Vagina (tissue), 2 donors: ENCODE data around the gene SYNDIG1. TPM values are rescaled to one million over a fixed set of nuclear protein-coding genes. Genes with fewer than 3 reads are reported as not detected.

Experiments
- DNase-seq, 2 donors: peaks; one replicate each; pipeline ENCODE4 v3.0.0-alpha.2; 2017; ENCODE audit errors: extremely low spot score in 2 of 2
- H3K27ac ChIP-seq: fragments of 200-600 bp; sonication (generic); one replicate; pipeline ENCODE4 v1.5.1; 2019
- H3K27me3 ChIP-seq: fragments of 200-600 bp; sonication (generic); one replicate; pipeline ENCODE4 v1.5.1; 2019
- H3K36me3 ChIP-seq, 2 donors: fragments of 200-600 bp; sonication (generic); one replicate each; pipeline ENCODE4 v1.5.1; 2017 to 2019
- H3K4me1 ChIP-seq: fragments of 200-600 bp; sonication (generic); one replicate; pipeline ENCODE4 v1.5.1; 2019
- H3K4me3 ChIP-seq, 2 donors: fragments of 200-600 bp; sonication (generic); 1 replicate in 1 of 2; 2 replicates in 1 of 2; pipeline ENCODE4 v1.5.1; 2016 to 2019
- H3K9me3 ChIP-seq: fragments of 200-600 bp; sonication (generic); one replicate; pipeline ENCODE4 v1.5.1; 2019
- CTCF ChIP-seq, 3 experiments: fragments of 450-650 bp in 2 of 3; fragments of 200-600 bp in 1 of 3; sonication (generic) in 1 of 3; IDR thresholded peaks; one replicate each; pipeline ENCODE4 v1.5.1; 2017 to 2019; ENCODE audit warnings: antibody characterized with exemption in 3 of 3, mild to moderate bottlenecking in 2 of 3, moderate library complexity in 2 of 3
- POLR2A ChIP-seq, 2 donors: fragments of 450-650 bp; IDR thresholded peaks; one replicate each; pipeline ENCODE4 v1.6.1; 2017; ENCODE audit warnings: antibody characterized with exemption in 2 of 2, mild to moderate bottlenecking in 2 of 2, moderate library complexity in 2 of 2
- POLR2AphosphoS5 ChIP-seq, 2 donors: sonication (generic); formaldehyde crosslinking; IDR thresholded peaks; one replicate each; pipeline ENCODE4 v1.9.0; 2017; ENCODE audit warnings: antibody characterized with exemption in 2 of 2, mild to moderate bottlenecking in 2 of 2, low read depth in 1 of 2; ENCODE audit not compliant: insufficient read depth in 1 of 2
- intact Hi-C: fragments of 100-400 bp; cut with DNase I; formaldehyde crosslinking; loops from one replicate; pipeline ENCODE4 v1.15.1; 2023
- total RNA-seq: library from RNA; depleted of rRNA; stranded (reverse); fragments of >200 nt; gene quantifications from one replicate; pipeline ENCODE4 v1.2.3, GENCODE V29; 2016

Gene SYNDIG1
- total RNA-seq, 1 donor from 2014 or later = 3.2 TPM

GRCh38 chr20:24478584-24478983 lies 9.2 kb downstream of the SYNDIG1 start:
- no peaks in the 10 kb centered on the region for H3K27me3 ChIP-seq
- no peak for TF ChIP-seq POLR2AphosphoS5 (IDR thresholded peaks at IDR 0.05; ENCODE audit: insufficient read depth in 1 of 2, low read depth in 1 of 2)
- TF ChIP-seq CTCF (IDR thresholded peaks at IDR 0.05) = no peak
- TF ChIP-seq POLR2A (IDR thresholded peaks at IDR 0.05) = no peak
- H3K4me3 ChIP-seq = no peak overlapping the region
- no peaks in the 10 kb centered on the region for H3K9me3 ChIP-seq
- no peak overlapping the region for H3K27ac ChIP-seq
- DNase-seq = no peak
- intact Hi-C loops = no loop called here
- H3K4me1 ChIP-seq = no peaks in the 10 kb centered on the region
- H3K36me3 ChIP-seq = no peaks in the 10 kb centered on the region

GRCh38 chr20:24479106-24479505 lies 9.7 kb downstream of the SYNDIG1 start:
- Histone ChIP-seq H3K36me3 (no peaks in the 10 kb centered on the region), H3K27ac (no peak overlapping the region), H3K27me3 (no peaks in the 10 kb centered on the region), H3K4me3 (no peak overlapping the region), H3K9me3 (no peaks in the 10 kb centered on the region), H3K4me1 (no peaks in the 10 kb centered on the region)
- intact Hi-C loops = no loop called here
- no peak for TF ChIP-seq POLR2A (IDR thresholded peaks at IDR 0.05)
- no peak for TF ChIP-seq POLR2AphosphoS5 (IDR thresholded peaks at IDR 0.05; ENCODE audit: insufficient read depth in 1 of 2, low read depth in 1 of 2)
- TF ChIP-seq CTCF (IDR thresholded peaks at IDR 0.05) = no peak
- DNase-seq = no peak

GRCh38 chr20:24479595-24479994 lies 10.2 kb downstream of the SYNDIG1 start:
- intact Hi-C loops = no loop called here
- DNase-seq = no peak
- H3K4me1 ChIP-seq = no peaks in the 10 kb centered on the region
- H3K27ac ChIP-seq = no peak overlapping the region
- H3K36me3 ChIP-seq = no peaks in the 10 kb centered on the region
- H3K4me3 ChIP-seq = no peak overlapping the region
- TF ChIP-seq POLR2A (IDR thresholded peaks at IDR 0.05) (no peak), POLR2AphosphoS5 (IDR thresholded peaks at IDR 0.05; ENCODE audit: insufficient read depth in 1 of 2, low read depth in 1 of 2) (no peak), CTCF (IDR thresholded peaks at IDR 0.05) (no peak)
- H3K9me3 ChIP-seq = no peaks in the 10 kb centered on the region
- no peaks in the 10 kb centered on the region for H3K27me3 ChIP-seq

- no peak for TF ChIP-seq CTCF (IDR thresholded peaks at IDR 0.05)
- TF ChIP-seq POLR2AphosphoS5 (IDR thresholded peaks at IDR 0.05; ENCODE audit: insufficient read depth in 1 of 2, low read depth in 1 of 2) = no peak
- TF ChIP-seq POLR2A (IDR thresholded peaks at IDR 0.05) = no peak
- intact Hi-C loops = no loop called here
- Histone ChIP-seq H3K9me3 (no peaks in the 10 kb centered on the region), H3K4me1 (no peaks in the 10 kb centered on the region), H3K4me3 (no peak overlapping the region), H3K36me3 (no peaks in the 10 kb centered on the region), H3K27ac (no peak overlapping the region), H3K27me3 (no peaks in the 10 kb centered on the region)
- DNase-seq = no peak
Observed at GRCh38 chr20:24480509-24480908, 11.1 kb downstream of the SYNDIG1 start.

- TF ChIP-seq CTCF (IDR thresholded peaks at IDR 0.05) = no peak
- no peak for DNase-seq
- Histone ChIP-seq H3K27ac (no peak overlapping the region), H3K36me3 (no peaks in the 10 kb centered on the region), H3K27me3 (no peaks in the 10 kb centered on the region), H3K4me1 (no peaks in the 10 kb centered on the region), H3K4me3 (no peak overlapping the region), H3K9me3 (no peaks in the 10 kb centered on the region)
- intact Hi-C loops = no loop called here
Observed at GRCh38 chr20:24481173-24481572, 11.7 kb downstream of the SYNDIG1 start.
